Measurements from ENCODE around the gene AQP3.

GRCh38 chr9:33446240-33446945 is 1.0 kb downstream of the AQP3 start:
- no peak for TF ChIP-seq YY1 (IDR thresholded peaks at IDR 0.05; ENCODE audit: extremely low read depth, insufficient replicate concordance, low read depth, low read length)
- TF ChIP-seq SIN3A (IDR thresholded peaks at IDR 0.05; ENCODE audit: low read depth) = no peak
- TF ChIP-seq EZH2 (IDR thresholded peaks at IDR 0.05) = no peak
- no peak for TF ChIP-seq POLR2A (IDR thresholded peaks at IDR 0.05; ENCODE audit: borderline replicate concordance, extremely low read depth, insufficient read depth, insufficient read length)
- TF ChIP-seq CTCF (IDR thresholded peaks at IDR 0.05 in 2 of 3, conservative IDR thresholded peaks at IDR 0.05 in 1 of 3; ENCODE audit: borderline replicate concordance in 1 of 3, insufficient read depth in 1 of 3, low read depth in 2 of 3, low read length in 2 of 3) = no peak
- no peak for TF ChIP-seq POLR2AphosphoS5 (IDR thresholded peaks at IDR 0.05; ENCODE audit: low read depth, low read length)
